ENCODE data around the gene PRSS57. TPM values are rescaled to one million over a fixed set of nuclear protein-coding genes. Genes with fewer than 3 reads are reported as not detected.

Gene PRSS57
- total RNA-seq, 1 donor from 2014 or later: not detected

DNA sequence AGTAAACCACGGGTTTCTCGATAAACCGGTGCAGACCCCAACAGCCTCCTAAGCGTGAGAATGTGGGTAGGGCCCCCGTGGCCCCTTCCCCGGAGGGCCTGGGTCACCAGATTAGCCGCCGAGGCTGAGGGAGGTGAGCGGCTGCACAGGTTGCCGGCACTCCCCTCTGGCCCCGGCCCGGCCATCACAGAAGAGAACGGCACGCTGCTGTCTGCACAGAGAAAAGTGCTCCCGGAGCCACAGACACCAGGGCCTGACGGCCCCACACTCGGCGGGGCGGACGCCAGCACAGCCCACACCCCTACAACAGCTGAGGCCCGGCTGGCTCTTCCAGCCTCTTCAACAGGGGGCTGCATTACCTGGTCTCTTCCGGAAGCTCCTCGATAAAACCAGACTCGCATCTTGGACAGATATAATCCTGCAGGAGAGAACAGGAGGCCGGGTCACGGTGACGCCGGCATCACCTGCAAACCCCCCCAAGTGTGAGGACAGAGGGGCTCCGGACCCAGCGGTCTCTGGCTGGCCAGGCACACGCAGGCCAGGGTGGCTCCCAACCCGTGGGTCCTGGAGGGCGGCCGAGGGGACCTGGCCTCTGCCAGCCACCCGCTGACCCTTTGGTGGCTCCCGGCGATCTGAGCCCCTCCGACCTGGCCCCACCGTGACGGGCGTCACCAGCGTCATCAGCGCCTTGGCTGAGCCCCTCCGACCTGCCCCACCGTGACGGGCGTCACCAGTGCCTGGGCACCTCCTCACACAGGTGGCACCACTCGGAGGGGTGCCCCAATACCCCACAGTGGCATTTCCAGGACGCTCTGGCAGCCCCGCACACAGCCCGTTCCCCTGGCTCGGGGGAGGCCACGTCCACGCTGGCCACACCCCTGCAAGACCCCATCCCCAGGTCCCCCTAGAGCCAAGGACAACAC lies 42.5 kb downstream of the PRSS57 start:
- no peak for DNase-seq (ENCODE audit: low spot score)

DNA sequence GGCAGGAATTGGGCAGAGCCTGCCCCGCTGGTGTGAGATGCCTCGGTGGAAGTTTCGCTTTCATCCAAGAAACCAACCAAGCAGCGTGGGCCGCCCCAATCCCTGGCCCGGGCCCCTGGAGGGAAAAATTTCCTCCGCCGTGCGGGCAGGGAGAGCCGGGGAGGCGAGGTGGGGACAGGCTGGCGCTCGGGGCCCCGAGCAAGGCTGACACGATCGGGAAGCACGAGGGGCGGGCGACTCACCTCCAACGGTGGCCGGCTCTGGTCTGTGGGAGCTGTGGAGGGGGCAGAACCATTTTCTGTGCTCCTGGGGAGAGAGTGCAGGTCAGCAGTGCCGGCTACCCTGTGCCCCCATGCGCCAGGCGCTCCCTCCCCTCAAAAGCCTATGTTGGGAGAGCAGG lies 43.3 kb downstream of the PRSS57 start:
- no peak for DNase-seq (ENCODE audit: low spot score)

DNA sequence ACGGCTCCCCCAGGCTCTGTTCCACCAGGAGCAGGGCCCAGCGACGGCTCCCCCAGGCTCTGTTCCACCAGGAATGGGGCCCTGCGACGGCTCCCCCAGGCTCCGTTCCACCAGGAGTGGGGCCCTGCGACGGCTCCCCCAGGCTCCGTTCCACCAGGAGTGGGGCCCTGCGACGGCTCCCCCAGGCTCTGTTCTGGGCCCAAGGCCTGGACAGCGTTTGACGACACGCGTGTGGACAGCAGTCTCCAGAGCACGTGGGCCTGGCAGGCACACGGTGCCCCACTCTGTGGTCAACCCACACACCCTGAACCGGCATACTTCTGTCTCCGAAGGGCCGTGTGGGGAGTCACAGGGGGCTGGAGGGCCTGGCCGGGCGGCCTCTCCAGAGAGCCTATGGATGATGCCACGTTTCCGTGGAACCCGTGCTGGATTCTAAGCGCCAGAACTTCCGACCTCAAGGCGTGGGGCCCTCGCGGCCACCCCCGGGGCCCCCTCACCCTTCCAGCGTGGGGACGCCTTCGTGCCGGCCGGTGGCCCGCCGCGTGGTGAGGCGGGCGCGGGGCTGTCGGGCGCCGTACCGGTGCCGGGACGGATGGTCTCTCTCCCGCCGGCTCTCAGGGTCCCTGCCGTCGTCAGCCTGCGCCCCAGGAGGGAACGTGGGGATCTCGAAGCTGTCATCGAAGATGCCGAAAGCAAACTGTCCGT lies 44.0 kb downstream of the PRSS57 start:
- no peak for DNase-seq (ENCODE audit: low spot score)

DNA sequence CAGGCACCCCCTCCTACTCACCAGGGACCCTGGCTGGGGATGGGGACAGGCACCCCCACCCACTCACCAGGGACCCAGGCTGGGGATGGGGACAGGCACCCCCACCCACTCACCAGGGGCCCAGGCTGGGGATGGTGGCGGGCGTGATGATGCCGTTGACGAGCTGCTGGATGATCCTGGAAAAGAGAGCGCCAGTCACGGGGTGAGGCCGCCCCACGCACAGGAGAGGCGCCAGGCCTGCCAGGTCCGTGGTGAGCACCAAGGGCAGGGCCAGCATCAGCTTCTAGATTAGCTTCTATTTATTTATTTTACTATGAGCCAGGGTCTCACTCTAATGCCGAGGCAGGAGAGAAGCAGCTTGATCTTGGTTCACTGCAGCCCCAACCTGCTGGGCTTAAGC lies 45.1 kb downstream of the PRSS57 start:
- DNase-seq (ENCODE audit: low spot score): no peak

DNA sequence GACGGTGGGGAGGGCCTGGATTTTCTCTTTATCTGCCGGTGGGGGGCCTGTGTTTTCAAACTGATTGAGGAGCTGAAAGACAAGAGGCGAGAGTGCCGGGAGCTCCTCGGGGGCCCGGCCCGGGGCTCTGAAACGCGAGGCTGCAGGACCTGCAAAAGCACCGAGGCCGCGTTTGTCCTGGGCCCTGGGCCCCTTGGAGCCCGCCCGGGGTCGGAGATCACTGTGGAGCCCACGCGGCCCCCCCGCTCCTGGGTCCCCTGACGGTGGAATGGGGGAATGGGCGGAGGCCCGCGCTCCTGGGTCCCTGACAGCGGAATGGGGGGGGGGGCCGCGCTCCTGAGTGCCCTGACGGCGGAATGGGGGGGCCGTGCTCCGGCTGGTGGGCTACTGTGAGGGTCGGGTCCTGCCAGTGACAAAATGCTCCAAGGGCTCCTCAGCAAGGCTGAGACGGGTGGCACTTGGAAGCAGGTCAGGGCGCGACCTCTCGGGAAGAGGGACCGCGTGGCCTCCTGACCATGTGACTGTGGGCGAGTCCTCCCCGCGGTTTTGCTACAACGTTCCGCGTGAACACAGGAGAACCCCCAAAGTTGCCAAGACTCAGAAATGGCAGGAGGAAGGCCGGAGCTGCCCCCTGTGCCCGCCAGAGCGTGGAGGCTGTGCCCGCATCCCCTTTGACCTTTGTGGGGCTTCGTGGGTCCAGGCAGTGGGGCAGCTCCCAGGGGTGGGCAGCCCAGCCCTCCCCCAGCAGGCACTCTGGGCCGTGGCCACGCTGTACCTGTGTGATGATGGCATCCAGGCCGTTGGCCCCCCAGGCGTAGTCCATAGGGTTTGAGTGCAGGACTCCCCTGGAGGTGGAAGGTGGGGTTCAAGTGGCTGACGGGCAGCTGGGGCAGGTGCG lies 46.1 kb downstream of the PRSS57 start:
- no peak for DNase-seq (ENCODE audit: low spot score)

DNA sequence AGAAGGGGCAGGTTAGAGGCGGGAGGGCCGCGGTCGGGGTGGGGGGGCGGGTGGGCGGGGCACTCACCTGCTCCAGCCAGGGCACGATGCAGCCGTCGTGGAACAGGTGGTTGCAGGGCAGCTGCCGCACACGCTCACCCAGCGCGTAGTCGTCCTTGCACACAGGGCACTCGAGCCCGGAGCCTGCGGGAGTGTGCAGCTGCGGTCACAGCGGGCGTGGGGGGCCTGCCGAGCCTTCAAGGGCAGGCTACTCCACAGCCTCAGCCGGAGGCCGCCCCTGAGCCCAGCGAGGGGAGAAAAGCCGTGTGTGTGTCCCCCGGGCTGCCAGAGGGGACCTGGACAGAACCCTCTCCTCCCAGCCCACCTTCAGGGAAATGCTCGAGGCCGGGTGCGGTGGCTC lies 46.9 kb downstream of the PRSS57 start:
- DNase-seq (ENCODE audit: low spot score): no peak

DNA sequence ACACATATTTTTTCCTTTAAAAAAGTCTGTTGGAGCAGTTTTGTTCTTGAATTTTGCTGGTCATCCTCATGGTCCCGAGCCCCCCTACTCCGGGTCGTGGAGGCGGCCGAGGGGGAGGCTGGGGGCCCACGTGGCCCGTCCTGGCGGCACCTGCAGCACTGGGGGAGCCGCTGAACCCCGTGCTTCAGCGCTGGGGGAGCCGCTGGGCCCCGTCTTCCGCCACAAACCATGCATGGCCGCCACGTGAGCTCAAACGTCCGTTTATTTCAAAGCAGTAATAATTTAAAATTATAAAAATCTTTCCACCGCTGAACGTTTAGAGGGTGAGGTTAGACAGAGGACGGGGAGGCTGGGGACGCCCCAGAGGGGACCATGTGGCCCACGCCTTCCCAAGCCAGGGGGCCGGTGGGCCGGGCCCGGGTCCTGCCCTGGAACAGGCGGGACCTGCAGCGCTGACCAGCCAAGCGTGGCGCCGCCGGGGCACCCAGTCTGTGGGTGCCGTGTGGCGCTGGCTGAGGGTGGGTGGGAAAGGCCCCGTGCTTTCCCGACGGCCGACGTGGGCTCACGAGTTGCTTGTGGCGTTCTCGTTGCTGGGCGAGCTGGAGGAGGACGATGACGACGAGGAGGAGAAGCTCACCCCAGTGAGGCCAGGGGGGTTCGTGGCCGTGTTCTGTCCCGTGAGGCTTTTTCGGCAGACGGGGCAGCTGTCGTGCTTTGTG lies 47.5 kb downstream of the PRSS57 start:
- DNase-seq (ENCODE audit: low spot score): no peak

DNA sequence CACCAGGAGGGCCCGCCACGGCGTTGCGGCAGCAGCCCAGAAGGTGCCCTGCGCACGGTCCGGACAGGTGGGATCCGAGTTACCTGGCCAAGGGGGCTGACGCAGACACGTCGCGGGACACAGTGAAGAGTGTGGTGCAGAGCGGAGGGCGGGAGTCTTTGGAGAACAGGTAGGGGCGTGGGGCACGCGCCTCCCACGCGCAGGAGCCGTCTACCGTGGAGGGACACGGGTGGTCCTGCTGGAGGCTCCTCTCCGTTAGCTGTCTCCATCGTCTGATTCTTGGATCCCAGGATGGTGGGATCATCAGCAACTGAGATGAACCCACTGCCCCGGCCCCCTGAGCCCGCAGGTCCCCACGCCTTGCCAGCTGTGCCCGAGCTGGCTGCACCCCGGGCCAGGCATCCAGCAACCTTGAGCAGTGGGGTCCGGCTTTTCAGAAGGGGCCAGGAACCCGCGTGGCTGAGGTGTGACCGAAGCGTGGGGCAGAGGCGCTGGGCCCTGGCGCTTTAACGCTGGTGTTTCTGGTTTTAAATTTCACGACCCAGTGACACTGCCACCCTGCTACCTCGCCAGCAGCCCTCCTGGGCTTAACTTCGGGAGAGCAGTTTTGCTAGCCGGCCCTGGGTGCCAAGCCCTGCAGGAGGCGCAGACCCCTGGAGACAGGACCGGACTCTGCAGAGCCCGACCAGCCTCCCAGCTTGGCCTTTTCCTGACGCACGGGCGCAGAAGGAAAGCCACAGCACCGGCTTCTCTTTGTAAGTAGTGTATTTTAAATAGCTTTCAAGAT lies 48.3 kb downstream of the PRSS57 start:
- DNase-seq (ENCODE audit: low spot score): no peak

DNA sequence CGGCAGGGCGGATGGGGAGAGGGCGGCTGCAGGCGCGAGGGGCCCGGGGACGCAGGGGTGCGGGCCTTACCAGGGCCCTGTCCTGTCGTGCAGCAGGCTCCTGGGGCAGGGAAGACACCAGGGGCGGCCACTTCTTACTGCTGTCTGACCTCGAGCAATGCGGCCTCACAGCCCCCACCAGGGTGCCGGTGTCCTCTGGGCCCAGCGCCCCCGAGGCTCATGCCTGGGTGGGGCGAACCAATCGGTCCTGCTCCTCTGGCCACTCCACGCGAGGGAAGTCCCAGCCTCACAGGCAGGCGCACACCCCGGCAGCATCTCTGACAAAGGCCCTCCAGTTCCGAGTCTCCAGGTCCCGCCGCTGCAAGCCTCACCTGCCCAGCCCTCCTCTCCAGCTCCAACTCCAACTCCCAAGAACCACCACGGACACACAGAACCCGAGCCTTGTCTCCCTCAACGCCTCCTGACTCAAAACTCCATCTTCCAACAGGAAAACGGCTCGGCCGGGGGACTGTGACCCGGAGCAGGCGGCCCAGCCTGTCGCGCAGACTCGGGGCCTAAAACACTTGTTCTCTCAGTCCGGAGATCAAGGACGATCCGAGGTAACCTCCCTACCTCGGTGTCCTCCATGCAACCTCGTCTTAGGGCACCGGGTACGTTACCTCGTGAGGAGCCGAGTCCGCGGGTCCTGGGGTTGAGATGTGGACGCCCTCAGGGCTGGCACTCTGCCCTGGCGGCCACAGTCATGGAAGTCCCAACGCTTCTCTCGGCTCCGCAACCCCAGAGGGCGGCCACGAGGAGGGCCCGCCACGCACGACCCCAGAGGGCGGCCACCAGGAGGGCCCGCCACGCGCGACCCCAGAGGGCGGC lies 49.1 kb downstream of the PRSS57 start:
- no peak for DNase-seq (ENCODE audit: low spot score)

DNA sequence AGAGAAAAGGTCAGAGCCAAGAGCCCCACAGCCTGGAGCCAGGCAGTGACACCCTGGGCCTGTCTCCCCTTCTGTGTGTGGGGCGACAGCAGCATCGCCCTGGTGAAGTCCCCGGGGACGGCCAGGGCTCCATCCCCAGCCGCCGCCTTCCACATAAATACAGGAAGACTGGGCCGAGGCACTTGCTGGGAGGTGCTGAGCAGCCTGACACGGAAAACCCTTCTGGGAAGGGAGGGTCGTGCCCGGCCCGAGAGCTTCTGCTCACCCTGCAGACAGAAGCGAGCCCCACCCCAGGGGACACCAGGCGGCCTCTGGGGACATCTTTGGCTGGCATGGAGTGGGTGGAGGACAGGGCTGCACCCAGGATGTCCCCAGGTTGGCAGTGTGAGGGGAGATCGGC lies 50.5 kb downstream of the PRSS57 start:
- no peak for DNase-seq (ENCODE audit: low spot score)

DNA sequence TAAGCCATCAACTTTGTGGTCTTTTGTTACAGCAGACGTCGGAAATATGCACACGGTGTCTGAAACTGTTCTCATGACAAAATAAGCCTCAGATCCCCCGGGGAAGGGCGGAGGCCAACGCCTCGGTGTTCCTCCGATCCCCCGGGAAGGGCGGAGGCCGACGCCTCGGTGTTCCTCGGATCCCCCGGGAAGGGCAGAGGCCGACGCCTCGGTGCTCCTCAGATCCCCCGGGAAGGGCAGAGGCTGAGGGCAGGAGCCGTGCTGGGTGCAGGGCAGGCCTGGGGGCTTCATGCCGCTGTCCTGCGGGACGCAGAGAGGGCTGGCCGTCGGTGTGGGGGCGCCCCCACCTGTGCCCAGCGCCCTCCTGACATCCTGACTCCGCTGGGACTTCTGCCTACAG lies 50.9 kb downstream of the PRSS57 start:
- DNase-seq (ENCODE audit: low spot score): no peak

DNA sequence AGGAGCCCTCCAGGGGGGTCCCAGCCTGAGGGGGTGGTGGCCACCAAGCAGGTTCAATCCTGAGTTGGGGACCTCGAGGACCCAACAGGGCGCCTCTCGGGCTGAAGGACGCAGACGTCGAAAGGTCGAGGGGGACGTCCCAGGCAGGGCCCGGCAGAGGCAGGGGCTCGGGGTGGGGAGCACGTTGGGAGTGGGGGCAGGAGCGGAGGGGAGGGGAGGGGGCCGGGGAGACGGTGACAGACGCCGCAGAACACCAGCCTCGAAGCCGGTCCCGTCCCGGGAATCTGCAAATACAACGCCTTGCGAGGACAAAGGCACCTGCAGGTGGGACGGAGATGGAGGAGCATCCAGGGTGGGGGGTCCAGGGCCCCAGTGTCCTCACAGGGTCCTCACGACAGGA lies 51.5 kb downstream of the PRSS57 start:
- no peak for DNase-seq (ENCODE audit: low spot score)

DNA sequence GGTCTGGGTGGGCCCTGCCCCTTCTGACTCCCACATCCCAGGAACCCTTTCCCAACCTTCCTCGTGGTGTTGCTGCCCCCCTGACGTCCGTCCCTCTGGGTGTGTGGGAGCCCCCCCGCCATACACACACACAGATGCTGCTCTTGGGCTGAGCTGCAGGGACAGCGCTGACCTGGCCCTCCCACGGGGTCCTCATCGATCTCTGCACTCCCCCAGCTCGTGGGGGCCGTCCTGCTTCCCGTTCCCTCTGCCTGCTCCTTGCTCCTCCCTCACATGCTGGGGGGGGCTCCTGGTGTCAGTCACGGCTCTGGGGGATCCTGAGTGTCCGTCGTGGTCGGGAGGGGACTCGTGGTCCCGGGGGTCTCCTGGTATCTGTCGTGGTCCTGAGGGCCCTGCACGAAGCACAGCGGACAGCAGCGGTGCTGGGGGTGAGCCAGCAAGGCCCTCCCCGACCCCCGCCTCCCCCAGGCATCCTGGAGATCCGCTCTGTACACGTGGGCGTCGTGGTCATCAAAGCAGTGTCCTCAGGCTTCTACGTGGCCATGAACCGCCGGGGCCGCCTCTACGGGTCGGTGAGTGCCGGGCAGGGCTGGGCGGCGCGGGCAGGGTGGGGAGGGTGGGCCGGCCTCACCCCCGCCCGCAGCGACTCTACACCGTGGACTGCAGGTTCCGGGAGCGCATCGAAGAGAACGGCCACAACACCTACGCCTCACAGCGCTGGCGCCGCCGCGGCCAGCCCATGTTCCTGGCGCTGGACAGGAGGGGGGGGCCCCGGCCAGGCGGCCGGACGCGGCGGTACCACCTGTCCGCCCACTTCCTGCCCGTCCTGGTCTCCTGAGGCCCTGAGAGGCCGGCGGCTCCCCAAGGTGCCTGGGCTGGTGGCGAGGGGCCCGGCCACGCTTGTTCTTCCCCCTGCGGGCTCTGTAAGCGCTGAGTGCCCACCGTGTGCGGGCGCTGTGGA lies 52.2 kb downstream of the PRSS57 start:
- DNase-seq (ENCODE audit: low spot score): no peak

DNA sequence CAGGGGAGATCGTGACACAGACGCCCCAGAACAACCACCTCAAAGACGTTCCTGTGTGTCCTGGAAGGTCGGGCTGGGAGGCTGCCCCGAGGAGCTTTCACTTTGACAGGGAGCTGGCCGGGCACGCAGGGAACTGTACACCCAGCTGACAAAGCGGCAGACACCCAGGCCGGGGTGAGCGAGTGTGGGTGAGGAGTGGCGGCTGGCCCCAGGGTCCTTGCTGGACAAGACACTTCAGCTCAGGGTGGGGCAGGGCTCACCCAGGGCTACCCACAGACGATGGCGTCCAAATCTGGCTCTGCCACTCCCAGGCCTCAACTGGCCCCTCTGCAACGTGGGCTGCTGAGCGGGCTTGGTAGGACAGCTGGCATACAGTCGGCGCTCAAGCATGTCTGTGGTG lies 53.5 kb downstream of the PRSS57 start:
- no peak for DNase-seq (ENCODE audit: low spot score)

DNA sequence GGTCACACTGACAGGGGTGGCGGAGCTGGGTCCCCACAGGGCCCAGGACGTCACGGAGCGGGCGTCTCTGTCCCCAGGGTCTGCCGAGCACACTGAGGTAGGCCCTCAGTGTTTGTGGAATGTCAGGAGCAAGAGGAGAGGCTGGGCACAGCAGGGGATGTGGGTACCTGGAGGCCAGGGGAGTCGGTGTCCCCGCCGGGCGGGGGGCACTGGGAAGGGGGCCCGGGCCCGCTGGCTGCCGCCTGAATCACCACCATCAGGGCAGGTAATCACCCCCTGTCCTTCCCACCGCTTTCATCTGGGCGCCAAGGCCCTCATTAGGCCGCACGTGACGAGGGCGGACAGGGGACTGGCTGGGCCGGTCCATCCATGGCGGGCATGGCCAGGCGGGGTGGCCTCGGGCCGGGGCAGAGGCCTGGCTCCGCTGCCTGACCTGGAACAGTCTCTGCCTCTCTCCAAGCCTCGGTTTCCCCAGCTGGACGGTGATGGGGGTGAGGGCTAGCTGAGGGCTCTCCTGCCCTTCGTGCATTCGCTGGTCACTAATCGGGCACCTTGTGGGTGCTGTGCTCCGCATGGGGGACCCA lies 54.6 kb downstream of the PRSS57 start:
- no peak for DNase-seq (ENCODE audit: low spot score)

DNA sequence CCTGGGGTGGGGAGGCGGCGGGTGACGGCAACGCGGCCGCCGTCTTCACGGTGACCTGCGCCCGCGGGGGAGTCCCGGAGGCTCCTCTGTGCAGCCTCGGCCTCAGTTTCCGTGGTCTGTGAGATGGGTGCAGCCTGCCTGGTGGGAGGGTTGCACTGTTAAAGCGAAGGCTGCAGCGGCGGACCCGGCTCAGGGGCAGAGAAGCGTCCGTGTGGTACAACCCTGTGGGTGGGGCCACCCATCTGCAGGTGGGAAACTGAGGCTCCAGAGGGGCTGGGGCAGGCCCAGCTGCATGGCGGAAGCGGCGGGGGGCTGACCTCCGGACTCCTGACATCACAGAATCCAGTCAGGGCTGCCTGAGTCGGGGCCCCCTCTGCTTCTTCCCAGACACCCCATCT lies 55.1 kb downstream of the PRSS57 start:
- no peak for DNase-seq (ENCODE audit: low spot score)

DNA sequence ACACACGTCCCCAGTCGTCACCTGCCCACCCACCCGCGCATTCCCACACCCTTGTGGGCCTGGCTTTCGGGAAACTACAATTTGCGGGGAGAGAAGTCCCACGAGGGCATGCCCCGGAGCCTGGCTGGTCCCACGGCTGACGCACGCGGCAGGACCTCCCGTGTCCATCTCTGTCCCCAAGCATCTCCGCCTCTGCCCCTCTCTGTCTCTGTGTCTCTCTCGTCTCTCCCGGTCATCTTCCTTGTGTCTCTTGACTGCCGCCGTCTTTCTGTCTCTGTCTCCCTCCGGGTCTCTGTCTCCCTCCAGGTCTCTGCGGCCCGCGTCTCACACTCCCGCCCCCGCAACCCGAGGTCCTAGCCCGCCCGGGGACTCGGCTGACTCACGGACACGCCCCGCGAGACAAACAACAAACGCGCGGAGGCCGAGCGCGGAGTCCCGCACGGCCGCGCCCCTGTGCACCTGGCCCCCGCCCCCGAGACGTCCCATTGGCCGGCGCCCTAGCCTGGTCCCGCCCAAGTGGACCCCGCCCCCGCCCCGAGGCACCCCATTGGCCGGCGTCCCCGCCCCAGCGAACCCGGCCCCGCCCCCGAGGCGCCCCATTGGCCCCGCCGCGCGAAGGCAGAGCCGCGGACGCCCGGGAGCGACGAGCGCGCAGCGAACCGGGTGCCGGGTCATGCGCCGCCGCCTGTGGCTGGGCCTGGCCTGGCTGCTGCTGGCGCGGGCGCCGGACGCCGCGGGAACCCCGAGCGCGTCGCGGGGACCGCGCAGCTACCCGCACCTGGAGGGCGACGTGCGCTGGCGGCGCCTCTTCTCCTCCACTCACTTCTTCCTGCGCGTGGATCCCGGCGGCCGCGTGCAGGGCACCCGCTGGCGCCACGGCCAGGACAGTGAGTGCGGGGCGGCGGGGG lies 55.7 kb downstream of the PRSS57 start, which contains the start of gene FGF22:
TSS of gene FGF22 (plus strand) at position 627 of the 908 bp plus-strand sequence. CDS start at position 674, 47 bp downstream.
- DNase-seq (ENCODE audit: low spot score): peak; percentile 92

Data from mucosa of gallbladder (tissue), 1 donor.